ENCODE data around the gene MSTN.

GRCh38 chr2:190031969-190032618 is 30.4 kb downstream of the MSTN start:
- TF ChIP-seq CTCF (conservative IDR thresholded peaks at IDR 0.05; ENCODE audit: low read length) (no peak), EZH2phosphoT487 (IDR thresholded peaks at IDR 0.05; ENCODE audit: borderline replicate concordance) (no peak)
